ENCODE data around the gene PCDHB8.
"Not testable (repeated sequence)": the region's sequence is repeated elsewhere in the genome, so short reads cannot be mapped to it uniquely, and the experiment has no call there.

DNA sequence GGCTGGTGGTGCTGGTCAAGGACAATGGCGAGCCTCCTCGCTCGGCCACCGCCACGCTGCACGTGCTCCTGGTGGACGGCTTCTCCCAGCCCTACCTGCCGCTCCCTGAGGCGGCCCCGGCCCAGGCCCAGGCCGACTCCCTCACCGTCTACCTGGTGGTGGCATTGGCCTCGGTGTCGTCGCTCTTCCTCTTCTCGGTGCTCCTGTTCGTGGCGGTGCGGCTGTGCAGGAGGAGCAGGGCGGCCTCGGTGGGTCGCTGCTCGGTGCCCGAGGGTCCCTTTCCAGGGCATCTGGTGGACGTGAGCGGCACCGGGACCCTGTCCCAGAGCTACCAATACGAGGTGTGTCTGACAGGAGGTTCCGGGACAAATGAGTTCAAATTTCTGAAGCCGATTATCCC lies 47.8 kb downstream of the PCDHB8 start:
- not testable (repeated sequence) for TF ChIP-seq CTCF, POLR2A (IDR thresholded peaks at IDR 0.05)
